Gastrocnemius medialis (tissue), 4 donors: ENCODE results near the gene MS4A15.

Source experiments
- POLR2A ChIP-seq, 2 donors: fragments of 450-650 bp; IDR thresholded peaks; one replicate each; pipeline ENCODE4 v1.6.1; 2017; ENCODE audit warnings: antibody characterized with exemption in 2 of 2, mild to moderate bottlenecking in 2 of 2, moderate library complexity in 2 of 2
- TF ChIP-seq, protein P1 (sequence below), 5 experiments: fragments of 450-650 bp in 3 of 5; fragments of 200-600 bp in 2 of 5; sonication (generic) in 2 of 5; IDR thresholded peaks in 4 of 5; conservative IDR thresholded peaks in 1 of 5; 1 replicate in 4 of 5; 2 replicates in 1 of 5; pipeline ENCODE4 v1.5.1; 2016 to 2019; ENCODE audit warnings: antibody characterized with exemption in 5 of 5, mild to moderate bottlenecking in 3 of 5, moderate library complexity in 3 of 5

DNA sequence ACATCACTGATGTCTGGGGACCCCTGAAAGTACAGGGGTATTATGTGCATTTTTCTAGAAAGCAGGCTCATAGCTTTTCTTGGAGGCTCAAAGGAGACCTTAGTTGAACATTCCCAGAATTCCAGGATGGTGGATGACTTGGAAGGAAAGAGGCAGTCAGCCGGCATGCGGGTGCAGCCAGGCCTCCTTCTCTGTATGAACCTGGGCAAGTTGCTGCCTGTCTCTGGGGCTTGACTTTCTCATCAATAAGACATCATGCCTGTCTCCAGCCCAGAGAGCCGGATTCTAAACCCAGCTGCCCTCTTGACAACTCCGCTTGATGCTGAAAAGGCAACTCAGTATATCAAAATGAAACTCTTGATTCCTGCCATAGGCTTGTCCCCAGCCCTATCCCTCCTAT, 12.6 kb downstream of the MS4A15 start:
- no peak for TF ChIP-seq POLR2A (IDR thresholded peaks at IDR 0.05)
- TF ChIP-seq, protein P1, sequence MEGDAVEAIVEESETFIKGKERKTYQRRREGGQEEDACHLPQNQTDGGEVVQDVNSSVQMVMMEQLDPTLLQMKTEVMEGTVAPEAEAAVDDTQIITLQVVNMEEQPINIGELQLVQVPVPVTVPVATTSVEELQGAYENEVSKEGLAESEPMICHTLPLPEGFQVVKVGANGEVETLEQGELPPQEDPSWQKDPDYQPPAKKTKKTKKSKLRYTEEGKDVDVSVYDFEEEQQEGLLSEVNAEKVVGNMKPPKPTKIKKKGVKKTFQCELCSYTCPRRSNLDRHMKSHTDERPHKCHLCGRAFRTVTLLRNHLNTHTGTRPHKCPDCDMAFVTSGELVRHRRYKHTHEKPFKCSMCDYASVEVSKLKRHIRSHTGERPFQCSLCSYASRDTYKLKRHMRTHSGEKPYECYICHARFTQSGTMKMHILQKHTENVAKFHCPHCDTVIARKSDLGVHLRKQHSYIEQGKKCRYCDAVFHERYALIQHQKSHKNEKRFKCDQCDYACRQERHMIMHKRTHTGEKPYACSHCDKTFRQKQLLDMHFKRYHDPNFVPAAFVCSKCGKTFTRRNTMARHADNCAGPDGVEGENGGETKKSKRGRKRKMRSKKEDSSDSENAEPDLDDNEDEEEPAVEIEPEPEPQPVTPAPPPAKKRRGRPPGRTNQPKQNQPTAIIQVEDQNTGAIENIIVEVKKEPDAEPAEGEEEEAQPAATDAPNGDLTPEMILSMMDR (IDR thresholded peaks at IDR 0.05 in 4 of 5, conservative IDR thresholded peaks at IDR 0.05 in 1 of 5), result no peak
